Suppressor macrophage treated with lipopolysaccharide for 1 hour (primary cell): ENCODE data around the gene CWC27.
"Not testable (repeated sequence)": the region's sequence is repeated elsewhere in the genome, so short reads cannot be mapped to it uniquely, and the experiment has no call there.

Experiments
- DNase-seq, 3 donors: peaks; one replicate each; pipeline ENCODE4 v3.0.0-alpha.2; 2020 to 2022

CWC27 gene

GRCh38 chr5:64930672-64931318 is 162.1 kb downstream of the CWC27 start:
- no peak for DNase-seq

GRCh38 chr5:64939422-64939771 is 170.7 kb downstream of the CWC27 start:
- not testable (repeated sequence) for DNase-seq

- no peak for DNase-seq
Observed at GRCh38 chr5:64939772-64940510, 171.2 kb downstream of the CWC27 start.

DNA sequence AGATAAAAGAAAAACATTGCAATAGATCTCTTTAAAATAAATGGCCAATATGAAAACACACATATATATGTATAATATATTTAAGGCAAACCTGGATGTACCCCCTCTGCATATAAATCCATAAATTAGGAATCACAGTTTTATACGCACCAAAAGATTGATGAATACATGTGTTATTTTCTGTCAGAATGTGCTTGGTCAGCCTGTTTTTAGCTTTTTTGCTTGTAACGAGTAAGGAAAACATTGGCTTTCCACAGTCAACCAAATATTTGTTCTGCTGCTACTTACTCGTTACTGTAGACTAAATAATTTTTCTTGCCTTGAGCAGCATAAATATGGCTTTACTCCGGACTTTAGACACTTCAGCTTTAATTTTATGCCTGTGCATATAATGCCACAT is 173.7 kb downstream of the CWC27 start:
- no peak for DNase-seq

DNA sequence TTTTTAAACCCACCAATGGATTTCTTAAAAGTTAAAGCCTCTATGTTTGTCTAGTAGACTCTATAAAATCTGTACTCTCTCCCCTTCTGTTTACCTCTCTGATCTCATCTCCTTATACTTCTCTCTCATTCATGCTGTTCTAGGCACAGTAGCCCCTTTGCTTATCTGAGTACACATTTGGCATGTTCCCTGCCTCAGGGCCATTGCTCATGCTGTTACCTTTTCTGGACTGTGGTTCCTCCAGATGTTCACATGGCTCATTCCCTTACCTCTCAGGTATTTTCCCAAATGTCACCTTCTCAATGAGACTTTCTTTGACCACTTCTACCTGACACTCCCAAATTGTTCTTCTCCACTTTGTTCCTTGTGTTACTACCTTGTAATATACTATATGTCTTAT is 176.1 kb downstream of the CWC27 start:
- DNase-seq: no peak

DNA sequence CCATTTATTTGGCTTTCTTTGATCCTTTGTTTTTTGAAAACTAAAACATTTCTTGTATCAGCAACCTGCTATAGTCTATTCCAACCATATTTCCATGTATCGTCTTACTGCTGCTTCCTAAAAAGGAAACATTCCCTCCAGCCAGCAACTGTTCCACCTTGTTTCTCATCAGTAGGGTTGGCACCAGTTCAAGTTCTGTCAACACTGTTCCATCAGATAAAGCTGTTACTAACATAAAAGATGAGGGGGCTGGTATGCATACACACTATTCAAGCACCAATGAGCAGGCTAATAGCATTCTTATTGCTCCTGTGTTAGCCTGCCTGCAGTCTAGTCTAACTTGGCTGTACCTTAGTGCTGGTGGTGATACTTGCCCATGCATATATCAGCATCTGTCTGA is 178.3 kb downstream of the CWC27 start:
- no peak for DNase-seq

- DNase-seq: no peak
Observed at GRCh38 chr5:64947801-64948200, 179.1 kb downstream of the CWC27 start.

DNA sequence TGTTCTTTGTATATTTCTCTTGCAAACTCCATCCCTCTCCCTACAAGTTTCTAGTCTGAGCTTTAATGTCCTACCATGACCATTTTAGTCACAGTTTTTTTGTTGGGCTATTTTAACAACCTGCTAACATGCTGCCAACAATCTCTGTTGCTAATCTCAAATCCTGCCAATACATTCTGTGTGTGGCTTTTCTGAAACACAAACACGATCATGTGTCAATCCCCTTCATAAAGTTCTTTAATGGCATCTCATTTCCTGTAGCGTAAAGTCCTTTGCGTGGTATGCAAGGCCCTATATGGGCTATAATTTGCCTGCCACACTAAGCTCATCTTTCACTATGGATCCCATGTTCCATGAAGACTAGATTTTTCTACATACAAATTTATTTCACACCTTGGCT is 180.6 kb downstream of the CWC27 start:
- DNase-seq: no peak

- no peak for DNase-seq
Observed at GRCh38 chr5:64952951-64953673, 184.4 kb downstream of the CWC27 start.

GRCh38 chr5:64954518-64954917 is 185.8 kb downstream of the CWC27 start:
- DNase-seq: no peak

DNA sequence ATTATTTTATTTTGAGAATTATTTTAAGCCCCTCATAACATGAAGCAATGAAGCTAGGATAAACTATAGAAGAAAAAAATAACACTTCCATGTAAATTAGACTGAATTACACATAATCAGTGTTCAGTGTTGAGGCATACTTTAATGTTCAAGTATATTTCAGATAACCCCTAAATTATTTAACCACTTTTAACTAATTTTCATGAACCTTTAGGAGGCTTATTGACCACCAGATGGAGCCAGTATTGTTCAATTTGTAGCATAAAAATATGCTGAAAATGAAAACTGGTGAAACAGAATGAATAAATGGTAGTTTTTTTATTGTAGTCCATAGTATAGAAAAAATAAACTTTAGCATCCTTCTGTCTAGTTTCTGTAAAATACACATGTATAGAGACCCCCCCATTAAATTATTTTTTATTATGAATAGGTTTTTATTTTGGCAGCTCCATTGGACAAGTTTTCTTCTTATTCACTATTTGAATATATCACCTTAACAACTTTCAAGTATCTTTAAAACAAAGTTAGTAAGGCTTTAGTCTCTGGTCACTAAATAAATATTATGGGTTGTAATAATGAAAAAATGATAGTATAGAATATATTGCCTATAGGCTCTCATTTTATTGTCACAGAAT is 190.1 kb downstream of the CWC27 start:
- DNase-seq: peak; percentile 49 to 76 (median 71)

DNA sequence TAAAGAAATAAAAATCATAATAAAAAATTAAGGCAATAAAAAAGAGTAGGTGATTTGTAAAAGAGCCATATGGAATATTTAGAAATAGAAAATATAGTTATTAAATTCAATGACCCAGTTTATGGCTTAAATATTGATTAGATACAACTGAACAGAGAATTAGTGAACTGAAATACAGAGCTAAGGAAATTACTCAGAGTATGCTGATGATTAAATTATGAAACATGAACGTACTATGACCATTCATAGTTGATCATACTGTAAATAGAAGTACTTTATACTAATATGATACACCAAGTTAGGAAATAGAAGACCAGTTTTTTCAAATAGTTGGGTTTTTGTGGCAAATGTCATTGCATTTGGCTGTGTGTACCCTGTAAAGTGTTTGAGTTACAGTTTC is 194.5 kb downstream of the CWC27 start:
- DNase-seq: no peak

- DNase-seq: no peak
Observed at GRCh38 chr5:64968591-64969110, 199.9 kb downstream of the CWC27 start.

GRCh38 chr5:64969578-64969977 is 200.8 kb downstream of the CWC27 start:
- DNase-seq: no peak

DNA sequence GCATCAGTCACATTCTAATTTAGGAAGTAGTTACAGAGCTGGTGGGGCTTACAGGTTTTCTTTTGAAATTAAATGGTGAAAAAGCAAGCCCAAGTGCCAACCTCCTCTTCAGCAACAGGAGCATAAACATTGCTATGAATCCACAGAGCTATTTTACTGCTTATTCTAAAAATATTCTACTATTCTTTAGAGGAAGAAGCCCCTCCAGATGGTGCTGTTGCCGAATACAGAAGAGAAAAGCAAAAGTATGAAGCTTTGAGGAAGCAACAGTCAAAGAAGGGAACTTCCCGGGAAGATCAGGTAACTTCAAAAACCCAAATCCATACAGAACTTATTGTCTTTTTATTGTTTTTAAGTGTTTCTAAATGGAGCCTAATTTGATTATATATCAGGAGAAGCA is 202.8 kb downstream of the CWC27 start:
- DNase-seq: peak in 2 of 3 donors; percentile 25 to 54

DNA sequence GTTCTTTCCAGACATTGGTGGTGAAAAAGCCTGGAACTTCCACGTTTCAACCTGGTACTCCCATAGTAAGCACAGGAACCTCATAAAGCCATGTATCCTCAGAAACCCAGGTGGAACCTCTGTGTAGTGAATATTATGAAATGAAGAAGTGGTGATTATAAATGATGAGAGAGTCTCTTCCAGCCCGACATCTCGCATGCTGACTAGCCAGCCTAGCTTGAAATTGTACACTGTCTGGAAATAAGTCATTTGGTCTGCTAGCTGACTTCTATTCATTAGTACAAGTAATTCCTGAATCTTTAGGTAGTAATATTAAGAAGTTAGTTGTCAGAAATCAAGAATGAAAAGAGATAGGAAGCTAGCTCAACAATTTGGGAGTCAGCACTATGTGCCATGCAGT is 203.3 kb downstream of the CWC27 start:
- no peak for DNase-seq

GRCh38 chr5:64972591-64972990 is 203.9 kb downstream of the CWC27 start:
- no peak for DNase-seq

DNA sequence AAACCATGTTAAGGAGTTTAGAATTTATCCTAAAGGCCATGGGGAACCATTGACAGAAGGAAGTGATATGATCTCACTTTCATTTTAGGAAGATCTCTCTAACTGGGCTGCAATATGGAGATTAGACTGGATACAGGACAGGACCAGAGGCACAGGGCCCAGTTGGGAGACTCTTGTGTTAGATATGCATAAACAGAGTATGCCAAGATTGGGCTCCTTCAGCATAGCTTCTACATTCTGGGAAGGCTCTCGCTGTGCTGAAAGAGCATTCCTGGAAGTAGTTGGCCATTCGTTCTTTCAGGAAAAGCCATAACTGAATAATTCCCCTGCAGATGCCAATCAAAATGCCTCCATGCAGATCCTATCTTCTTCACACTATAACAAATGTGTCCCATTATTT is 204.5 kb downstream of the CWC27 start:
- DNase-seq: no peak

- DNase-seq: peak; percentile 42 to 59 (median 42)
Observed at GRCh38 chr5:64977779-64978178, 209.0 kb downstream of the CWC27 start.

GRCh38 chr5:64978546-64978945 is 209.8 kb downstream of the CWC27 start:
- peak in 2 of 3 donors; percentile 21 to 63 for DNase-seq

DNA sequence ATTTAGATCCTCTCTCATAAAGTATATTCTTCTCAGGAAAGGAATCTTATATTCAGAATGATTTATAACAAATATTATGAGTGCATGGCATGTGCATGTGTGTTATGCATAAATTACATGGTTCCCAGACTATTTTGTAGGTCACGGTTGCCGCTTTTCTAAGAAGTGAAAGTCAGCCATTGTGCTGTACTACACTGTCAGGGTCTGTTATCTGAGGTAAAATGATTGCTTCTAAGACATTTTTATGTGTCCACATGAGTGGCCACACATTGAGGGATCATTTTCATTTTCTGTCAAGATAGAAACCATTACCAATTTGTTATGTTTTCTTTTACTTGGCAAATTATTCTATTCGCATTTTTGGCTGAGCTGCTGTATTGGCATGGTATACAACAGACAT is 210.8 kb downstream of the CWC27 start:
- no peak for DNase-seq

- DNase-seq: no peak
Observed at GRCh38 chr5:64980176-64980575, 211.4 kb downstream of the CWC27 start.

DNA sequence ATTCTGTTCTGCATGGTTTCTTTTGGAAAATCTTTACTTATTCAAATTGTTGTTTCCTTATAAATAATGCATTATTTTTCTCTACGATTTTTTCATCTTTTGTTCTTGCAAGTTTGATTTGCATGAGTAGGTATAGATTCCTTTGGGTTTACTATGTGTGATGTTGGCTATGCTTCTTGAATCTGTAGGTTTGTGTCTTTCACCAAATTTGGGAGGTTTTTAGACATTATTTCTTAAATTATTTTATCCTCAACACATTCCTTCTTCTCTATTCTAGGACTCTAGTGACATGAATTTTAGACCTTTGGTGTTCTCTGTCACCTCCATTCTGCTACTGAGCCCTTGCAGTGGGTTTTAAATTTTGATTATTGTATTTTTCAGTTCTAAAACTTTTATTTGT is 219.0 kb downstream of the CWC27 start:
- DNase-seq: no peak
